HG02623 (cell line): ENCODE data around the gene ABL1.
"Not testable (repeated sequence)": the region's sequence is repeated elsewhere in the genome, so short reads cannot be mapped to it uniquely, and the experiment has no call there.

Source experiments
- ATAC-seq: cut with Tn5 transposase; IDR thresholded peaks from one replicate; pipeline ENCODE4 v1.9.1; 2021; ENCODE audit warnings: moderate library complexity; ENCODE audit not compliant: unreplicated experiment

The ABL1 gene

DNA sequence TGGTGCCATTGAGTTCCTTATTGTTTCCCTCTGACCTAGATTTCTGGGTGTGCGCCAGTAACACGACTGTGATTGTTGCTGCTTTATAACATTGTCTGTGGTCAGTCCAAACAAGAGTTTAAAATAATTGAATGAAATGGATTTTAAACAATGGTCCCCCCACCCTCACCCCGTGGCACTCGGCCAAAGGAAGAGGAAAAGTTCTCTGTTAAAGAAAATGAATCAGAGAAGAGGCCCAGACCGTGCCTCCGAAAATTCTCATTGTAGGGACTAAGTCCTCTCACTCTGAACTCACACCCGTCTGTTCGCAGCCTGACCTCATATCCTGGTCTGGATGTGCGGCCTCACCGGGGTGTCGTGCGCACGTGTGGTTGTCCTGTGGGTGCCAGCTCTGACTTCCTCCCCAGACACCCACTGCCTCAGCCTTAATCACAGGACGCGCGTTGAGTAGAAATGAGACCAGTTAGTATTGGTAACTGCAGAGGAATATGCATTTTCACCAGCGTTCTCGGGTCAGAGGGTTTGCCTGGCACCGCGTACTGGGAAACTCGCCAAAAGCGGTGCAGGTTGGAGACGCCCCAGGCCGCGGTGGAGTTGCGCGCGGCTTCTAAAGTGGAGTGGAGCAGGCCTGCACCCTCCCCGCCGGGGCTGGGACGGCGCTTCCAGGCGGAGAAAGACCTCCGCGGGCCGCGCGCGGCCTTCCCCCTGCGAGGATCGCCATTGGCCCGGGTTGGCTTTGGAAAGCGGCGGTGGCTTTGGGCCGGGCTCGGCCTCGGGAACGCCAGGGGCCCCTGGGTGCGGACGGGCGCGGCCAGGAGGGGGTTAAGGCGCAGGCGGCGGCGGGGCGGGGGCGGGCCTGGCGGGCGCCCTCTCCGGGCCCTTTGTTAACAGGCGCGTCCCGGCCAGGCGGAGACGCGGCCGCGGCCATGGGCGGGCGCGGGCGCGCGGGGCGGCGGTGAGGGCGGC lies at the start of gene ABL1:
Gene ABL1 (plus strand): TSS at position 884 of the 966 bp plus-strand sequence. CDS start 193 bp downstream, outside the sequence.
- ATAC-seq: peak; percentile 44

DNA sequence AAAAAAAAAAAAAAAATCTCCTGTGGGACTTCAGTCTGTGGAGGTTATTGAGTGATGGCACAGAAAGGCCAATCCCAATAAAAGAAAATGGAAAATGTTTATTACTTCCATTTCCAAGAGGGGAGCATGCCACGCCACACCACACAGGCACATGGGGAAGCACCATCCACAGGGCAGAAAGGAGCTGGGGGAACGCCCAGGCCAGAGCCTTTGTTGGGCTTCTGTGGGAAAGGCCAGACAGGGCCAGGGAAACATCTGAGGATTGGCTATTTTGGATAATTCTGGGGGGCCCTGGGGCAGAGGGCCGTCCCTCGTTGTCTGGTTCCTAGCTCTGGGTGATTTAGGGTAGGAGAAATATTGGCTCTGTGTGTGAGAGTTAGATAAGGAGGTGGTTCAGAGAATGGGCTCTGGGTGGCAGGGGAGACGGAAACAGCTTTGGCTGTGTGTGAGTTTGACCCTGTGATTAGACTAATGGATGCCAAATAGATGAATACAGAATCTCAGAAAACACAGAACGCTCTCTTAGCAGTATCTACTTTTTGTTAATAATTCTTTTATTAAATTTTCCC lies 49.0 kb upstream of the ABL1 start:
- ATAC-seq: no peak

DNA sequence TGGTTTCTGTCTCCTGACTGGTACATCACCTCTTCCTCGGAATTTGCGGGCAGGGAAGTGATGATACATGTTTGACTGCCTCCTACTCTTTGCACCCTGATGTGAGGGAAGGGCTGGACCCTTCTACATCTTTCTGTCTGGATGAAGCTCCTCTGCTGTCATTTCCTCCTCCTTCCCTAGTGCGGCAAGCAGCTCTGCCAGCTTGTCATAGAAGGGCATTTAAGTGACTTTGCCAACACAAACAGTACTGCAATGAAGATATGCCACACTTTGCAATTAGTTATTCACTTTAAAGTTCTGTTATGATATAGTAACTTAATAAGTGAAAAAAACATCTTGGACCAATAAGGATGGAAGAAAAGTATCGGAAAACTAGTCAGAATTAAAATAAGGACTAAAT lies 48.5 kb upstream of the ABL1 start:
- ATAC-seq: no peak

DNA sequence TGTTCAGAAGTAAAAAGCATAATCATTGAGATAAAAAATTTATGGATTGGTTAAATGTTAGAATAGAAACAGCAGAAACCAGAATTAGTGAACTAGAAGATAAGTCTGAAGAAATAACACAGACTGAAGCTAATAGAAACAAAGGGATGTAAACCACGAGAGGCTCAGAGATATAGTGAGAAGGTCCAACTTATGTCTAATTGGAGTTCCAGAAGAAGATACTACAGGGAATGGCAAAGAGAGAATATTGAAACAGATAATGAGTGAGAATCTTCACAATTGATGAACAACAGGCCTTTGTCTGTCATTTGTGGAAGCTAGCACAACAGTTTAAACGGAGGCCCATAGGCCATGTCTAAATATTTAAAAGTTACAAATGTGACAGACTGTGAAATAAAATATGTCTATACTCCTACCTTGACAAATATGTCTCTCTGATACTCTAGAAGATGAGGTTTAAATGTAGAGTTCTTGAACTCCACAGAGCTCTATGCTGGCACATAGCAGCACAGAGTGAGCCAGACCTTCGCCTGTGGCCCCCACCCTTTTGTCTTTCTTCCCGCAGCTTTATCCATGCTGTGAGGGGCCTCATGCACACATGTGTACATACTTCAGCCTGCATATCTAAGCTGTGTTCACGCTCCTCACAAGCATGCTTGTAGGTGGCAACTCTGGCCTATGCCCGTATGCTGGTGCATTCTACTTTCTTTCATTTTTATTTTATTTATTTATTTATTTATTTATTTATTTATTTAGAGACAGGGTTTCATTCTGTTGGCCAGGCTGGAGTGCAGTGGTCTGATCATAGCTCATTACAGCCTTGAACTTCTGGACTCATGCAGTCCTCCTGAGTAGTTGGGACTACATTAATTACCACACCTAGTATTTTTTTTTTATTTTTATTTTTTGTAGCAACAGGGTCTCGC lies 45.0 kb upstream of the ABL1 start:
- ATAC-seq: no peak

DNA sequence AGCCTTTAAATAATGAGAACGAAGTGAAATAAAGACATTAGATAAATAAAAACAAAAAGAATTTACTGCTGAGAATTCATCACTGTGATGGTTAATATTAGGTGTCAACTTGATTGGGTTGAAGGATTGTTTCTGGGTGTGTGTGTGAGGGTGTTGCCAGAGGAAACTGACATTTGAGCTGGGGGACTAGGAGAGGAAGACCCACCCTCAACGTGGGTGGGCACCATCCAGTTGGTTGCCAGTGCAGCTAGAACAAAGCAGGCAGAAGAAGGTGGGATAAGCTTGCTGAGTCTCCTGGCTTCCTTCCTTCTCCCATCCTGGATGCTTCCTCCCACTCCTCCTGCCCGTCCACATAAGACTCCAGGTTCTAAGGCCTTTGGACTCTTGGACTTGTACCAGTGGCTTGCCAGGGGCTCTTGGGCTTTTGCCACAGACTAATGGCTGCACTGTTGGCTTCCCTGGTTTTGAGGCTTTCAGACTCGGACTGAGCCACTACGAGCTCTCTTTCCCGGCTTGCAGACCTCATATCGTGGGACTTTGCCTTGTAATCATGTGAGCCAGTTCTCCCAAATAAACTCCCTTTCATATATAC lies 43.7 kb upstream of the ABL1 start:
- no peak for ATAC-seq

DNA sequence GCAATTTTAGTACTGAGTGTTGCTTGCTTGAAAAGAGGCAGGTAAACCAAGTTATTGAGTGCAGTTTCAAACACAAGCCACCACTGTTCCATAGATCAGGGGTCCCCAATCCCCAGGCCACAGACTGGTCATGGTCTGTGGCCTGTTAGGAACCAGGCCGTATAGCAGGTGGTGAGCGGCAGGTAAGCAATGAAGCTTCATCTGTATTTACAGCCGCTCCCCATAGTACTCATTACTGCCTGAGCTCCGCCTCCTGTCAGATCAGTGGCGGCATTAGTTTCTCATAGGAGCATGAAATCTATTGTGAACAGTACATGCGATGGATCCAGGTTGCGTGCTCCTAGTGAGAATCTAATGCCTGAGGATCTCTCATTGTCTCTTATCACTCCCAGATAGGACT lies 41.5 kb upstream of the ABL1 start:
- ATAC-seq: no peak

DNA sequence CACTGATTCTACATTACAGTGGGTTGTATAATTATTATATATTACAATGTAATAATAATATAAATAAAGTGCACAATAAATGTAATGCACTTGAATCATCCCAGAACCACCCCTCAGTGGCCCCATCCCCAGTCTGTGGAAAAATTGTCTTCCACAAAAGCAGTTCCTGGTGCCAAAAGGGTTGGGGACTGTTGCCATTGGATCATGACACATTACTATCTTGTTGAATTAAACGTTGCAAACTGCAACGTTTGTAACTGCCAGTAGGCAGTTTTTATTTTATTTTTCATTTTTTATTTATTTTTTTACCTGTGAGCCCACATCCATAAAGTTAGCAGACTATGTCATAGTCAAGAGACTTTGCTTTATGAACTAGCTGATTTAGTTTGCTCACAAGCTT lies 41.0 kb upstream of the ABL1 start:
- ATAC-seq: not testable (repeated sequence)

DNA sequence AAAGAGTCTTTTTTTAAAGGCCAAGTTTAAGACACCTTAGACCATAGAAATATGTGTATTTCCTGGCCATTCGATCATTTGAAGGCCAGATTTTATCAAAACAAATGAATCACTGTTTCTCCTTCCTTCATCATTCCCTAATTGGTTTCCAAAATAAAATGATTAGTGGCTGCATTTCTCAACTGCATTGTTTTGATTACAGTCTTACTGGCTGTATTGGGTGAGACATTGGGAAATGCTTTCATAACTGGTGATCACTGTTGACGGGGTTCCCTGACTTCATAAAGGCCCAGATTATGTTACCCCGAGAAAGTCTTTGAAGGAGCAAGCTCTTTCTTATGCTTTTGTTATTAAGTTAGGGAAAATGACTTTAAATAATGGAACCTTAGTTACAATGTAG lies 40.6 kb upstream of the ABL1 start:
- not testable (repeated sequence) for ATAC-seq

DNA sequence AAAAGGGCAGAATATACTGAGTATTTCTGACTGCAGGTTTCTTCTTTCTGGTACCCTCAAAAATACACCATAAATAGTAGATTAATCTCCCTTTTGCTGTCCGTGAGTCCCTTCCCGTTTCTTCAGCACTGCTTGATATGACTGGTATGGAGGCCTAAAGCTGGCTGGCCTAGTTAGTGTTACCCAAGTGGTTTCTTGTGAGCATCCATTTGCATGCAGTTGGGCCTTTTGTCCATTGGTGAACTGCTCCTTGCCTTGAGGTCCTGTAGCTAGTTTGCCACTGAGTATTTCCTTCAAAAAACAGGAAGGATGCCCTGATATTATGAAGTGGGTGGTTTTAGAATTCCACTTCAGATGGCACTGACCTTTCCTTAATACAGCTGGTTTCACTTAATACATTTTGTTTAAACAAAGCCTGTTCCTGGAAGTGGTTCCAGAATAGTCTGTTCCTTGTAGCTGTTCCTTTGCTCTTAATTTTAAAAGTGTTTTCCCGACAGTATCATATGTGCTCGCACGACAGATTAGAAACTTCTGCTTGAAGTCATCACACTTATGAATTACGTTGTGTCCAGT lies 40.0 kb upstream of the ABL1 start:
- no peak for ATAC-seq

DNA sequence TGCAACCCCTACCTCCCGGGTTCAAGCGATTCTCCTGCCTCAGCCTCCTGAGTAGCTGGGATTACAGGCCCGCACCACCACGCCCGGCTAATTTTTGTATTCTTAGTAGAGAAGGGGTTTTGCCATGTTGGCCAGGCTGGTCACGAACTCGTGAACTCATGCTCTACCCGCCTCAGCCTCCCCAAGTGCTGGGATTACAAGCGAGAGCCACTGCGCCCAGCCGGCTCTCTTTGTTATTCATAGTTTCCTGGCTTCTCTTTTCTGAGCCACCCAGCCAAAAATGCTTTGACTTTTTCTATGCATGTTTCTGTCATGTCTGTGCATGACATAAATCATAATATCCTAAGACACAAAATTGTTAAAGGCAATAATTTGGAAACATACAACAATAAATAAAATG lies 31.9 kb upstream of the ABL1 start:
- not testable (repeated sequence) for ATAC-seq

DNA sequence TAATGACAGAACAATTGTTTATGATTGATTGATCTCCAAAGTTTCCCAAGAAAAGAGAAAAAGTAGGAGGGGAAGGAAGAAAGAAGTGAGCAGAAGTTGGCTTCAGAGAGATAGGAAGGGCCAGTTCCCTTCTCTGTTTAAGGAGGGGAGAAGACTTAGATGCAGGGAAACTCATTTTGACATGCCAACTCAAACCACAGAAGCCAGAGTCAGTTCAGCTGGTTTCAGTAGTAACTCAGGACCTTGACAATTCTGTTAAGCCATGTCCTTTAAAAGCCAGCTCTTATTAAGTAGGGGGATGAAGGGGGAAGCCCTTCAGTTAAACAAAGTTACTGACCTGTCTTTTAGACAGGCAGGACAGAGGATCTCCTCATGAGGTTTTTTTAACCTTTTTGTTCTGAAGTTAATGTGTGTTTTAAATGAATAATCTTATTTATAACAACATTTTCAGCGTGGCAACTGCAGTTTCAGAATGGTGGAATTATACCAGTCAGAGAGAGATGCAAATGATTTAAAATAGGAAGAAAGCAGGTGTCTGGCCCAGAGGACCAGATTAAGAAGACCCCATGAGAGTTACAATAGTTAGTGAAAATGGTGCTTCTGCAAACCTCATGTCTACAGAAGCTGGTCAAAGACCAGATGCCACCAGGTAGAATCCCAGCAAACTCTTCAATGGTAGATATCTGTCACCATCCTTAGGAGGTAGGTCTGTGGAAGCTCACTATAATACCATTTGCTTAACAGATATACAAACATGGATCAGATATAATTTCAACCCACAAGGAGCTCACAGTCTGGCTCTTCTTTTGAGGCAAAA lies 29.3 kb upstream of the ABL1 start:
- no peak for ATAC-seq

DNA sequence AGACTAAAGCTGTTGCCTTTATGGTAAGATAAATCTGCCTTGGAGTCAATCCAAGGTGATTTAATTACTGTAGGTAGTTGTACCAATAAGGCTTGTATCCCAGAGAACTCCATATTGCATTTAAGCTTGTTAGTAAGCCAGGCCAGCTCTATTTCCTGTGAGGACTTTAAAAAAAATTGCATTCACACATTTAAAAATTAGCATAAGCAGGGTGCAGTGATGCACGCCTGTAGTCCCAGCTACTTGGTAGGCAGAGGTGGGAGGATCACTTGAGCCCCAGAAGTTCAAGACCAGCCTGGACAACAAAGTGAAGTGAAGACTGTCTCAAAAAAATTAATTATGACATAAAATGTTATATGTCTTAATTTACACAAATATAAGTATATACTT lies 28.7 kb upstream of the ABL1 start:
- no peak for ATAC-seq

DNA sequence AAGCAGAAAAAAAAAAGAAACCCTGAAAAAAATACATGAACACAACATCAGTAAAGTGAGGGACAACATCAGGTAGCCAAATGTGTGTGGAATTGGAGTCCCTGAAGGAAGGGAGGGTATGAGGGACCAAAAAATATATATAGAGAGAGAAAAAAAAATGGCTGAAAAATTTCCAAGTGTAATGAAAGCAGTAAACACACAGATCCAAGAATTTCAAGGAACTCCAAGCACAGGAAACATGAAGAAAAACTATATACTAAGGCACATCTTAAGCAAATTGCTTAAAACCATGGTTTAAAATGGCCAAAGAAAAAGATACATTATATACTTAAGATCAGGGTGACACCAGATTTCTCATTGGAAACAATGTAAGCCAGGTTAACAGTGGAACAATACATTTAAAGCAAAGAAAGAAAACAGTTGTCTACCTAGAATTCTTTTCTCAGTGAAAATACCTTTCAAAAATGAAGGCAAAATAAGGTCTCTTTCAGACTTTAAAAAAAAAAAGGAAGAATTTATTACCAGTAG lies 24.4 kb upstream of the ABL1 start:
- ATAC-seq: no peak

DNA sequence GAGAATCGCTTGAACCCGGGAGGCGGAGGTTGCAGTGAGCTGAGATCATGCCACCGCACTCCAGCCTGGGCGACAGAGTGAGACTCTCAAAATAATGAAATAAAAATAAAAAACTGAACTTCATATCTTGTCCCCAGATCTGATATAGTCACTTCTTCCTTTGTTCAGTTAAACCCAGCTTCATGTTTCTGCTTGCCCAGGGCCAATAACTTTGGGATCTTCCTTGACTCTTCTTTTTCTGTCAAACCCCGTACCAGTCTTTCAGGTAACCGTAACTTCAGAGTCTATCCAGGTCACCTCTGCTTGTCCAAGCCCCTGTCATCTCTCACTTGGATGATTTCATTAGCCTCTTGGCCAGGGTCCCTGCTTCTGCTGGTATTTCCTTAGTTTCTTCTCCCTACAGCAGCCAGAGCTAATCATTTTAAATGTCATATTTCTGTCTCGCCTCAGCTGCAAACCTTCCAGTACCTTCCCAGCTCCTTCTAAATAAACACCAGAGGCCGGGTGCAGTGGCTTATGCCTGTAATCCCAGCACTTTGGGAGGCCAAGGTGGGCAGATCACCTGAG lies 19.7 kb upstream of the ABL1 start:
- no peak for ATAC-seq

DNA sequence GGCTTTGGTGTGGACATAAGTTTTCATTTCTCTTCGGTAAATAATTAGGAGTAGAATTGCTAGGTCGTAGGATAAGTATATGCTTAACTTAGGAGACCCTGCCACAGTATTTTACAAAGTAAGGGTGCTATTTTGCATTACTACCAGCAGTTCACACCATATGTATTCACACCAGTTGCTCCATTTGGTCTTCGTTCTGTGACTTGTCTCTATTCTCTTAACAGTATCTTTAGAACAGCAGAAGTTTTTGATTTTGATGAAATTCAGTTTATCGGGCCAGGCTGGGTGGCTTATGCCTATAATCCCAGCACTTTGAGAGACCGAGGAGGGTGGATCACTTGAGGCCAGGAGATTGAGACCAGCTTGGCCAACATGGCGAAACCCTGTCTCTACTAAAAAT lies 17.1 kb upstream of the ABL1 start:
- ATAC-seq: no peak

DNA sequence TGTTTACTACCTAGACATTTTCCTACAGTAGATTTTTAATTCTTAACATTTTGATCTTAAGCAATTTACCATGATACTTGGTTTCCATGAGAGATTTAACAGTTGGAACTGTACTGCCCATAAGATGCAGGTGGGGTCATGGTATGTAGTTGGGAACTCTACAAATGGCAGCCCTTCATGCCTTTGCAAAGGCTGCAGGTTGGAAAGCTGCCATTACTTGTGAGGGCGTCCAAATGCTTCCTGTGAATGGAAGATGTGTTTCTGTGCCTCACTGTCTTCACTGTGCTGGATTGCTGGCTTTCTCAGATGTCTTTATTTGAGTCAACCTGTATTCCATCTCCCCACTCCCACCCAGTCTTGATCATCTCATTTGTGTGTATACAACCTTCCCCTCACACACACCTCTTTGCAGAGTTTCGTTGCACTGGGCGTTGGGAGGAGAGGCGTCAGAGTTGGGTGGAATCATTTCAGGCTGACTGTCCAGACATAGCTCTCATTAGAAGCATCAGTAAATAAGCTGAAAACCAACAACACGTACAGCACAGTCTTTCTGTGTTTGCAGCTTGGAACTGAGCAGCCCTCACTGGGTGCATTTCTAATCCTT lies 14.8 kb upstream of the ABL1 start:
- no peak for ATAC-seq

DNA sequence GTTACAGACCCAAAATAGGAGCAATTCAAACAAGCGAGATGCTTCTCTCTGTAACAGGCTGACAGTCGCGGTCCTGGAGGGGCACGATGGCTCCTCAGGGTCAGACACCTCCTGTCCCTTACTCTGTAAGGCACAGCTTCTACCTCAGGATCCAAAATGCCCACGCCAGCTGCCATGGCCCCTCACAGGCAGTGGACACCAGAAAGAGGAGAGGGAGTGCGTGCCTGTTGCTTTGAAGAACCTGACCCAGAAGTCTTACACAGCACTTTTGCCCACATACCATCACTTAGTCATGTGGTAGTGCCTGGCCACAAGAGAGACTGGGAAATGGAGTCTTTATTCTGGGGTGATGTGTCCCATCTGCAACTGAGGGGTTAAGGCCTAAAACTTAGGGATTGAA lies 11.6 kb upstream of the ABL1 start:
- no peak for ATAC-seq

DNA sequence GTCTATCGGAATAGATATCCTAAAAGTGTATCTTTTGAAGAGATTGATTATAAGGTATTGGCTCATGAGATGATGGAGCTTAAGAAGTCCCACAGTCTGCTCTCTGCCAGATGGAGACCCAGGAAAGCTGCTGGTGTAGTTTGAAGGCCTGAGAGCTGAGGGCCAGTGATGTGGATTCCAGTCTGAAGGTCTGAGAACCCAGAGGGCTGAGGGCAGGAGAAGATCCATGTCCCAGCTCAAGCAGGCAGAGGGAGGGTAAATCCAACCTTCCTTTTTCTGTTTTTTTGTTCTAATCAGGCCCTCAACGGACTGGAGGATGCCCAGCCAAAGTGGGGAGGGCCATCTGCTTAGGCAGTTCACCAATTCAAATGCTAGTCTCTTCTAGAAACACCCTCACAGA lies 11.0 kb upstream of the ABL1 start:
- no peak for ATAC-seq
